ENCODE data around the gene KMT5C. TPM values are rescaled to one million over a fixed set of nuclear protein-coding genes. Genes with fewer than 3 reads are reported as not detected.

Gene KMT5C
- total RNA-seq (2021), result 53.7 and 54.5 TPM in 2 replicates
- long read RNA-seq, partial matches to known transcripts, result 8 of 19 reads
- long read RNA-seq, other reads (novel, unspliced or antisense), result 8 of 19 reads

- peak within 1 kb of the TSS; percentile 17; the same call in 1 of the 2 replicates for H3K4ac ChIP-seq (ENCODE audit: low read depth, low read length)
- H3K14ac ChIP-seq (ENCODE audit: insufficient read depth, low read length), result peak within 1 kb of the TSS; percentile 94
- H3K18ac ChIP-seq (ENCODE audit: insufficient read length, low read depth, low read length), result peak within 1 kb of the TSS; percentile 98
- DNase-seq, result peak; percentile 100
- Mint-ChIP-seq H3K9me3 (no peaks in the 10 kb centered on the region; a peak in 1 of 5 replicates), H3K27me3 (ENCODE audit: low read depth) (peaks cover 20% of the 10 kb centered on the region), H3K36me3 (ENCODE audit: insufficient read depth in 1 of 3, low read depth in 3 of 3) (peaks cover 19 to 28% (median 26%) of the 10 kb centered on the region in 3 experiments; a peak in 6 of 7 replicates), H3K4me3 (peak within 1 kb of the TSS; percentile 84 to 96), H3K4me1 (peaks cover 12 to 27% of the 10 kb centered on the region in 2 experiments), H3K27ac (peak within 1 kb of the TSS; percentile 98 to 100 (median 99))
- peak within 1 kb of the TSS; percentile 88 for H2BK12ac ChIP-seq (ENCODE audit: insufficient read length, low read depth, low read length)
- no peak within 1 kb of the TSS for H3K56ac ChIP-seq (ENCODE audit: insufficient read length, low read depth, low read length)
- TF ChIP-seq, protein P1, sequence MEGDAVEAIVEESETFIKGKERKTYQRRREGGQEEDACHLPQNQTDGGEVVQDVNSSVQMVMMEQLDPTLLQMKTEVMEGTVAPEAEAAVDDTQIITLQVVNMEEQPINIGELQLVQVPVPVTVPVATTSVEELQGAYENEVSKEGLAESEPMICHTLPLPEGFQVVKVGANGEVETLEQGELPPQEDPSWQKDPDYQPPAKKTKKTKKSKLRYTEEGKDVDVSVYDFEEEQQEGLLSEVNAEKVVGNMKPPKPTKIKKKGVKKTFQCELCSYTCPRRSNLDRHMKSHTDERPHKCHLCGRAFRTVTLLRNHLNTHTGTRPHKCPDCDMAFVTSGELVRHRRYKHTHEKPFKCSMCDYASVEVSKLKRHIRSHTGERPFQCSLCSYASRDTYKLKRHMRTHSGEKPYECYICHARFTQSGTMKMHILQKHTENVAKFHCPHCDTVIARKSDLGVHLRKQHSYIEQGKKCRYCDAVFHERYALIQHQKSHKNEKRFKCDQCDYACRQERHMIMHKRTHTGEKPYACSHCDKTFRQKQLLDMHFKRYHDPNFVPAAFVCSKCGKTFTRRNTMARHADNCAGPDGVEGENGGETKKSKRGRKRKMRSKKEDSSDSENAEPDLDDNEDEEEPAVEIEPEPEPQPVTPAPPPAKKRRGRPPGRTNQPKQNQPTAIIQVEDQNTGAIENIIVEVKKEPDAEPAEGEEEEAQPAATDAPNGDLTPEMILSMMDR (conservative IDR thresholded peaks at IDR 0.05), result no peak; the same call in 2 of the 3 replicates
- H3K9me3 ChIP-seq (ENCODE audit: control insufficient read depth, low read depth, low read length), result no peaks in the 10 kb centered on the region
- H3K4me2 ChIP-seq (ENCODE audit: insufficient read depth, insufficient read length, low read length), result peak within 1 kb of the TSS; percentile 78
- H2BK120ac ChIP-seq (ENCODE audit: low read depth, low read length, poor library complexity, severe bottlenecking), result peak within 1 kb of the TSS; percentile 97
- H2AK5ac ChIP-seq (ENCODE audit: insufficient read length, low read length), result no peak within 1 kb of the TSS
- H4K91ac ChIP-seq (ENCODE audit: insufficient read length, low read depth, low read length), result peak within 1 kb of the TSS; percentile 8
- H3K9ac ChIP-seq (ENCODE audit: extremely low read depth, insufficient read length, low read length), result peak within 1 kb of the TSS; percentile 76
- H4K8ac ChIP-seq (replicated peaks; ENCODE audit: insufficient read length, low read depth, low read length), result peak within 1 kb of the TSS; percentile 4
- peak within 1 kb of the TSS; percentile 74 for H3T11ph ChIP-seq (ENCODE audit: low read length)
- H2BK20ac ChIP-seq (ENCODE audit: low read depth, low read length, poor library complexity, severe bottlenecking), result no peak within 1 kb of the TSS
- H3K79me1 ChIP-seq (ENCODE audit: insufficient read depth, low read depth, low read length, poor library complexity, severe bottlenecking), result no peaks in the 10 kb centered on the region
- no peaks in the 10 kb centered on the region; the same call in 1 of the 2 replicates for H3K27me3 ChIP-seq (ENCODE audit: insufficient read depth, low read length)
- H2BK5ac ChIP-seq (ENCODE audit: insufficient read length, low read length), result peak within 1 kb of the TSS; percentile 62
- no peaks in the 10 kb centered on the region for H3K79me2 ChIP-seq (ENCODE audit: insufficient read depth, low read length)
- no peak within 1 kb of the TSS for H2AFZ ChIP-seq (ENCODE audit: low read length)
- peaks cover 17% of the 10 kb centered on the region for H3K23me2 ChIP-seq (ENCODE audit: insufficient read length, low read depth, low read length, poor library complexity, severe bottlenecking)
- no peak within 1 kb of the TSS for H2BK15ac ChIP-seq (ENCODE audit: low read depth, low read length)
- peak within 1 kb of the TSS; percentile 74 for H3K27ac ChIP-seq (ENCODE audit: insufficient read length, low read depth, low read length)
- no peak within 1 kb of the TSS for H3K23ac ChIP-seq (ENCODE audit: insufficient read length, low read depth, low read length)
- H3K4me1 ChIP-seq (ENCODE audit: insufficient read depth, low read length), result no peaks in the 10 kb centered on the region; the same call in 1 of the 2 replicates
- WGBS (ENCODE audit: extremely low coverage, insufficient read length, low lambda C conversion rate), result no CpG with 5 or more reads among the region's 63 CpGs
- H4K5ac ChIP-seq (ENCODE audit: insufficient read length, low read depth, low read length), result peak within 1 kb of the TSS; percentile 47
- H4K20me1 ChIP-seq (ENCODE audit: control insufficient read depth, insufficient read depth, insufficient read length), result no peaks in the 10 kb centered on the region
Measured at GRCh38 chr19:55339105-55339888, at the start of gene KMT5C. Gene KMT5C, plus strand, starts transcription at chr19:55339876. Its CDS starts 2,061 bp downstream, at chr19:55341937.
